Mesenchymal stem cell (in vitro differentiated cells and primary cell): ENCODE results near the gene IL24.

ENCODE experiments used
- DNase-seq: peaks from one replicate; pipeline ENCODE4 v3.0.0-alpha.2; 2013
- H2AFZ ChIP-seq: one replicate; pipeline ENCODE4 v1.6.1; 2013; ENCODE audit warnings: low read depth, mild to moderate bottlenecking, control low read depth, inconsistent platforms, low read length, moderate library complexity
- H2AK5ac ChIP-seq: 2 replicates; pipeline ENCODE4 v1.6.1; 2013; ENCODE audit warnings: low read length, moderate library complexity, mild to moderate bottlenecking, inconsistent platforms; ENCODE audit not compliant: severe bottlenecking
- H2BK120ac ChIP-seq: one replicate; pipeline ENCODE4 v1.6.1; 2013; ENCODE audit warnings: low read depth, mild to moderate bottlenecking, inconsistent platforms, low read length, moderate library complexity
- H2BK12ac ChIP-seq, 2 experiments: one replicate each; pipeline ENCODE4 v1.6.1; 2013; ENCODE audit warnings: inconsistent platforms in 2 of 2, low read length in 2 of 2, mild to moderate bottlenecking in 2 of 2, moderate library complexity in 2 of 2, control low read depth in 1 of 2
- H2BK15ac ChIP-seq: one replicate; pipeline ENCODE4 v1.6.1; 2013; ENCODE audit warnings: mild to moderate bottlenecking, low read depth, inconsistent platforms; ENCODE audit not compliant: poor library complexity, severe bottlenecking
- H2BK5ac ChIP-seq: 2 replicates; pipeline ENCODE4 v1.6.1; 2013; ENCODE audit warnings: low read depth, mild to moderate bottlenecking, low read length, control low read depth, inconsistent platforms; ENCODE audit not compliant: poor library complexity, severe bottlenecking
- H3K14ac ChIP-seq, 2 experiments: one replicate each; pipeline ENCODE4 v1.6.1; 2013; ENCODE audit warnings: inconsistent platforms in 2 of 2, low read length in 2 of 2, control low read depth in 1 of 2, mild to moderate bottlenecking in 1 of 2, moderate library complexity in 1 of 2
- H3K18ac ChIP-seq, 2 experiments: one replicate each; pipeline ENCODE4 v1.6.1; 2013; ENCODE audit warnings: inconsistent platforms in 2 of 2, low read length in 2 of 2, control low read depth in 1 of 2, low read depth in 1 of 2, mild to moderate bottlenecking in 1 of 2
- H3K23ac ChIP-seq, 2 experiments: one replicate each; pipeline ENCODE4 v1.6.1; 2013; ENCODE audit warnings: inconsistent platforms in 2 of 2, low read length in 2 of 2, mild to moderate bottlenecking in 2 of 2, moderate library complexity in 2 of 2, control low read depth in 1 of 2
- H3K27ac ChIP-seq: 2 replicates; pipeline ENCODE4 v1.5.1; 2013; ENCODE audit warnings: mild to moderate bottlenecking, moderate library complexity, low read length, control low read depth, inconsistent platforms; ENCODE audit not compliant: poor library complexity, severe bottlenecking
- H3K27me3 ChIP-seq, 2 experiments: 2 replicates each; pipeline versions ENCODE4 v1.6.1 to v1.7.0; 2013; ENCODE audit warnings: low read length in 2 of 2, mild to moderate bottlenecking in 2 of 2, moderate library complexity in 2 of 2, control low read depth in 1 of 2, inconsistent platforms in 1 of 2; ENCODE audit not compliant: control insufficient read depth in 1 of 2, insufficient read depth in 1 of 2
- H3K36me3 ChIP-seq, 2 experiments: 2 replicates each; pipeline versions ENCODE4 v1.6.1 to v1.7.0; 2013; ENCODE audit warnings: low read length in 2 of 2, control low read depth in 1 of 2, inconsistent platforms in 1 of 2, low read depth in 1 of 2, mild to moderate bottlenecking in 1 of 2; ENCODE audit not compliant: insufficient read depth in 2 of 2, control insufficient read depth in 1 of 2
- H3K4ac ChIP-seq, 2 experiments: one replicate each; pipeline ENCODE4 v1.6.1; 2013; ENCODE audit warnings: inconsistent platforms in 2 of 2, low read length in 2 of 2, mild to moderate bottlenecking in 2 of 2, moderate library complexity in 2 of 2, control low read depth in 1 of 2, low read depth in 1 of 2
- H3K4me1 ChIP-seq: 2 replicates; pipeline ENCODE4 v1.6.1; 2013; ENCODE audit warnings: low read depth, low read length, control low read depth; ENCODE audit not compliant: control insufficient read depth, insufficient read depth
- H3K4me2 ChIP-seq: 2 replicates; pipeline ENCODE4 v1.6.1; 2013; ENCODE audit warnings: low read length, mild to moderate bottlenecking, inconsistent platforms; ENCODE audit not compliant: poor library complexity, severe bottlenecking
- H3K4me3 ChIP-seq, 2 experiments: 2 replicates each; pipeline versions ENCODE4 v1.5.1 to v1.7.0; 2013; ENCODE audit warnings: low read length in 2 of 2, mild to moderate bottlenecking in 2 of 2, control low read depth in 1 of 2, low read depth in 1 of 2; ENCODE audit not compliant: insufficient read depth in 1 of 2
- H3K79me1 ChIP-seq: replicated peaks from 2 replicates; pipeline ENCODE4 v1.6.1; 2013; ENCODE audit warnings: mild to moderate bottlenecking, control low read depth, low read length, inconsistent platforms; ENCODE audit not compliant: poor library complexity, severe bottlenecking
- H3K9ac ChIP-seq: 2 replicates; pipeline ENCODE4 v1.7.0; 2013; ENCODE audit warnings: mild to moderate bottlenecking, low read length, moderate library complexity
- H3K9me3 ChIP-seq: 2 replicates; pipeline ENCODE4 v1.7.0; 2013; ENCODE audit warnings: mild to moderate bottlenecking, low read length; ENCODE audit not compliant: control insufficient read depth
- H4K8ac ChIP-seq: one replicate; pipeline ENCODE4 v1.6.1; 2013; ENCODE audit warnings: inconsistent platforms, mild to moderate bottlenecking, low read length, moderate library complexity
- H4K91ac ChIP-seq: one replicate; pipeline ENCODE4 v1.6.1; 2013; ENCODE audit warnings: mild to moderate bottlenecking, low read length, inconsistent platforms
- whole genome bisulfite sequencing: methylation state at CpG from one replicate; pipeline ENCODE4 v1.1.7; 2013; ENCODE audit warnings: mixed read lengths; 5-methylcytosine and 5-hydroxymethylcytosine counted together

Gene IL24

GRCh38 chr1:206937425-206937824 lies 40.2 kb downstream of the IL24 start:
- Histone ChIP-seq H3K36me3 (no peaks in the 10 kb centered on the region), H3K4me3 (no peak overlapping the region), H2AK5ac (no peak overlapping the region), H2BK12ac (no peak overlapping the region), H3K4me2 (no peak overlapping the region), H3K9me3 (no peaks in the 10 kb centered on the region), H3K18ac (no peak overlapping the region), H3K27me3 (peaks cover 0 to 47% of the 10 kb centered on the region in 2 experiments), H3K79me1 (no peaks in the 10 kb centered on the region), H2BK120ac (no peak overlapping the region), H3K23ac (no peak overlapping the region), H3K9ac (no peak overlapping the region), H2BK5ac (no peak overlapping the region), H3K27ac (no peak overlapping the region), H4K8ac (no peak overlapping the region), H3K4me1 (peaks cover 2% of the 10 kb centered on the region), H4K91ac (no peak overlapping the region), H3K4ac (no peak overlapping the region), H2BK15ac (no peak overlapping the region), H2AFZ (no peak overlapping the region), H3K14ac (no peak overlapping the region)
- 91% methylated on average over 5 of the region's 6 CpGs for WGBS
- DNase-seq: no peak

- H2AK5ac ChIP-seq: no peak overlapping the region
- no peak overlapping the region for H3K18ac ChIP-seq
- no peak overlapping the region for H2BK12ac ChIP-seq
- H3K27me3 ChIP-seq: peaks cover 0 to 64% of the 10 kb centered on the region in 2 experiments
- H2BK15ac ChIP-seq: no peak overlapping the region
- H3K27ac ChIP-seq: no peak overlapping the region
- peaks cover 2% of the 10 kb centered on the region for H3K4me1 ChIP-seq
- H3K4me2 ChIP-seq: no peak overlapping the region
- H3K9ac ChIP-seq: no peak overlapping the region
- DNase-seq: no peak
- H4K91ac ChIP-seq: no peak overlapping the region
- H3K9me3 ChIP-seq: no peaks in the 10 kb centered on the region
- 74% methylated on average over 7 of the region's 13 CpGs for WGBS
- no peaks in the 10 kb centered on the region for H3K36me3 ChIP-seq
- no peak overlapping the region for H2AFZ ChIP-seq
- no peak overlapping the region for H2BK120ac ChIP-seq
- H3K79me1 ChIP-seq: no peaks in the 10 kb centered on the region
- no peak overlapping the region for H3K4me3 ChIP-seq
- no peak overlapping the region for H3K23ac ChIP-seq
- H2BK5ac ChIP-seq: no peak overlapping the region
- no peak overlapping the region for H4K8ac ChIP-seq
- H3K14ac ChIP-seq: no peak overlapping the region
- H3K4ac ChIP-seq: no peak overlapping the region
These were observed 41.9 kb downstream of the IL24 start for GRCh38 chr1:206939131-206939530.

- H3K79me1 ChIP-seq: no peaks in the 10 kb centered on the region
- no peak overlapping the region for H2BK120ac ChIP-seq
- no peak overlapping the region for H3K27ac ChIP-seq
- H4K8ac ChIP-seq: no peak overlapping the region
- no peak overlapping the region for H2BK15ac ChIP-seq
- H2AK5ac ChIP-seq: peak overlapping the region; percentile 26
- no peak for DNase-seq
- H2AFZ ChIP-seq: no peak overlapping the region
- H3K4ac ChIP-seq: no peak overlapping the region
- no peak overlapping the region for H3K4me2 ChIP-seq
- peaks cover 2 to 70% of the 10 kb centered on the region in 2 experiments for H3K27me3 ChIP-seq
- H3K36me3 ChIP-seq: no peaks in the 10 kb centered on the region
- no peak overlapping the region for H3K4me3 ChIP-seq
- no peak overlapping the region for H3K14ac ChIP-seq
- 85% methylated on average over 8 of the region's 9 CpGs for WGBS
- H3K9ac ChIP-seq: no peak overlapping the region
- no peak overlapping the region for H3K23ac ChIP-seq
- no peak overlapping the region for H3K18ac ChIP-seq
- H3K9me3 ChIP-seq: no peaks in the 10 kb centered on the region
- H2BK12ac ChIP-seq: no peak overlapping the region
- H4K91ac ChIP-seq: no peak overlapping the region
- H2BK5ac ChIP-seq: no peak overlapping the region
- peaks cover 2% of the 10 kb centered on the region for H3K4me1 ChIP-seq
These were observed 42.8 kb downstream of the IL24 start for GRCh38 chr1:206939841-206940587.

- no peak overlapping the region for H2BK120ac ChIP-seq
- H3K18ac ChIP-seq: no peak overlapping the region
- H3K9ac ChIP-seq: no peak overlapping the region
- no peak overlapping the region for H4K91ac ChIP-seq
- no peak overlapping the region for H3K4me3 ChIP-seq
- no peak for DNase-seq
- H3K27me3 ChIP-seq: peaks cover 7 to 70% of the 10 kb centered on the region in 2 experiments
- H2BK15ac ChIP-seq: no peak overlapping the region
- H3K4me1 ChIP-seq: peaks cover 4% of the 10 kb centered on the region
- H3K9me3 ChIP-seq: no peaks in the 10 kb centered on the region
- 81% methylated on average over 3 of the region's 3 CpGs for WGBS
- no peak overlapping the region for H2BK5ac ChIP-seq
- H3K4me2 ChIP-seq: no peak overlapping the region
- no peak overlapping the region for H2BK12ac ChIP-seq
- H3K36me3 ChIP-seq: no peaks in the 10 kb centered on the region
- no peak overlapping the region for H2AK5ac ChIP-seq
- no peak overlapping the region for H3K23ac ChIP-seq
- H3K4ac ChIP-seq: no peak overlapping the region
- no peaks in the 10 kb centered on the region for H3K79me1 ChIP-seq
- no peak overlapping the region for H3K27ac ChIP-seq
- no peak overlapping the region for H3K14ac ChIP-seq
- no peak overlapping the region for H4K8ac ChIP-seq
- no peak overlapping the region for H2AFZ ChIP-seq
These were observed 43.3 kb downstream of the IL24 start for GRCh38 chr1:206940588-206940936.
